ENCODE results near the gene LHFPL3.

The LHFPL3 gene

GRCh38 chr7:104883718-104884452, 555.5 kb downstream of the LHFPL3 start:
- in situ Hi-C loops (cut with MboI; ENCODE audit: low sequenced_read_pairs) = no loop called here

GRCh38 chr7:104886651-104887050, 558.2 kb downstream of the LHFPL3 start:
- in situ Hi-C loops (cut with MboI; ENCODE audit: low sequenced_read_pairs) = no loop called here

DNA sequence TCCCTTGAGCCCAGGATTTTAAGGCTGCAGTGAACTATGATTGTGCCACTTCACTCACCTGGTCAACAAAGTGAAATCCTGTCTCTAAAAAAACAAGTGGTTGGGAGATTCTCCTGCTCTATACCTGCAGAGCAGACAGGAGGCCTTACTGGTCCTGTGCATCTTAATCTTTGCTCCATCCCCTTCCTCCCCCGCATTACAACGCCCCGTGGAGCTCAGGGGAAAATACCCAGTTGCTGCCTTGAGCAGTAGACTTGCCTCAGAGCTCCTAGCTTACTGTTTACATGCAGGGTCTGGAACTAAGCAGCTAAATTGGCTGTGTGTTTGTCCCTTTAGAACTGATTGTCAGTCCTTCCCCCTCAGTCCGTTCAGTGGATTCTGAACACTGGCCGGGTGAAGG, 561.8 kb downstream of the LHFPL3 start:
- in situ Hi-C loops (cut with MboI; ENCODE audit: low sequenced_read_pairs) = no loop called here

DNA sequence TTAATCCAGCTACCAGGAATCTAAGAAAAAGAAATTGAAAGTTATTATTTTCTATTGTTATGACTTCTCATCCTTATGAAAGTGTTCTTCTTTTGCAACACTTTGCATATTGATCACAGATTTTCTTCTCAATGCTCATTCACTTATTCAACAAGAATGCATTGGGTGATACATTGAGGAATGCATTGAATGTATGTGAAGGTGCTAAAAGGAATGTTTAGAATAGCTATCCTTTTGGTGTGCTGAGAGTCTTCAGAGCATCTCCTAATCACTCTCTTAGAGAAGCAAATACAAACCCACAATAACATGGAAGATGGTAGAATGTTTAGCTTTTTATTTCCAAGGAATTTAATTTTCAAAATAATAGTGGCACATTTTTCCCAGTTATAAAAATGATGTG, 563.5 kb downstream of the LHFPL3 start:
- in situ Hi-C loops (cut with MboI; ENCODE audit: low sequenced_read_pairs) = no loop called here

- in situ Hi-C loops (cut with MboI; ENCODE audit: low sequenced_read_pairs) = no loop called here
Measured at GRCh38 chr7:104894314-104894713, 565.9 kb downstream of the LHFPL3 start.

DNA sequence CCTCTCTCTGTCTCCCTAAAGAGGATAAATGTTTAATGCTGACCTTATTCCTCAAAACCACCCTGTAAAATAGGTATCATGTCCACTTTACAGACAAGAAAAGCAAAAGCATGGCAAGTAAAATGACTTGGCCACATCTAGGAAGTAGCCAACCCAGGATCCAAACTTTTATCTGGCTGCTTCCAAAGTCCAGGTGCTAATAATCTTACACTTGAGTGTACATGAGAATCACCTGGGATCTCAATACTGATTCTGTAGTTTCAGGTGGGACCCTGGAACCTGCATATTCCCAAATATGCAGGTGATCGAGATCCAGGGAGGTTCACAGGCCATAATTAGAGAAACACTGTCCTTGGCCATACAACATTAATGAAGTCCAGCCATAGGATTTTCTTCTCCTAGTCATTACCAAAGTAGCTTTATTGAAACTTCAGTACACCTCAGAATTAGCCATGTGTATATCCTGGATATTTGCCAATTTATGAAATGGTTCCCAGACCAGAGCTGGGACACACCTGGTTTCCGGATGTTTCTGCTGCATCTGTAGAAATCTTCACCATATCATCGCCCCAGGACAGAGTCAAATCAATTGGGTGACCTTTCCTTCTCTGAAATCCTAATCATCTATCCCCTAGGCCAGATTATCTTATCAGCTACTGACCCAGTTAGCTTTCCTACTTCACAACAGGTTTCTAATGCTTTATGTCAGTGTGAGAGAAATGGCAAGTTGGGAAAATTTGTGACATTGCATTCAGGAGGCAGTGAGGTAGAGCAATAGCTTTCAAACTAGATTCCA, 566.5 kb downstream of the LHFPL3 start:
- in situ Hi-C loops (cut with MboI; ENCODE audit: low sequenced_read_pairs) = no loop called here

GRCh38 chr7:104895522-104896236, 567.3 kb downstream of the LHFPL3 start:
- in situ Hi-C loops (cut with MboI; ENCODE audit: low sequenced_read_pairs) = no loop called here

DNA sequence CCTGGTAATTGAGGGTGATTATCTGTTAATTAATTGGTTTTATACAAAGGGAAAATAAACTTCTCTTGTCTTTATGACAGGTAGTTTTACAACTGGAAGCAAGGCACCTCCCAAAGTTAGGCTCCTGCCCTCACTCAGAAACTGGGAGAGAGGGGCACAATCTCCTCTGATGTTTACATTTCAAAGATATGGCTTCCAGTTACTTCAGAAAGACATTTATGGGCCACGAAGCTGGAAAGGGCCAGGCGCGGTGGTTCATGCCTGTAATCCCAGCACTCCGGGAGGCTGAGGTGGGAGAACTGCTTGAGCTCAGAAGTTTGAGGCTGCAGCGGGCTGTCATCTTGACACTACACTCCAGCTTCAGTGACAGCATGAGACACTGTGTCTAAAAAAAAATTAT, 570.0 kb downstream of the LHFPL3 start:
- in situ Hi-C loops (cut with MboI; ENCODE audit: low sequenced_read_pairs) = no loop called here

GRCh38 chr7:104900525-104901239, 572.3 kb downstream of the LHFPL3 start:
- in situ Hi-C loops (cut with MboI; ENCODE audit: low sequenced_read_pairs) = loop anchor here (25.0 kb wide), 1 partner anchor 687 kb away; the partner anchor contains the start of gene EFCAB10

GRCh38 chr7:104901240-104901619, 572.8 kb downstream of the LHFPL3 start:
- in situ Hi-C loops (cut with MboI; ENCODE audit: low sequenced_read_pairs) = loop anchor here (25.0 kb wide), 1 partner anchor 686 kb away; the partner anchor contains the start of gene EFCAB10

DNA sequence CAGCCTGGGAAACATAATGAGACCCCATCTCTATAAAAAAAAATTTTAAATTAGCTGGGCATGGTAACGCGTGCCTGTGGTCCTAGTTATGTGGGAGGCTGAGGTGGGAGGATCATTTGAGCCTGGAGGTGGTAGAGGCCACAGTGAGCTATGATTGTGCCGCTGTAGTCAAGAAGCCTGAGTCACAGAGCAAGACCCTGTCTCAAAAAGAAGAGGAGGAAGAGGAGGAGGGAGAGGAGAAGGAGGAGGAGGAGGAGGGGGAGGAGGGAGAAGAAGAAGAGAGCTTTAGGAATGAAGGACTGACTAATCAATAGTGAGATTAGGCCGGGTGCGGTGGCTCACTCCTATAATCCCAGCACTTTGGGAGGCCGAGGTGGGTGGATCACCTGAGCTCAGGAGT, 573.8 kb downstream of the LHFPL3 start:
- in situ Hi-C loops (cut with MboI; ENCODE audit: low sequenced_read_pairs) = loop anchor here (25.0 kb wide), 1 partner anchor 685 kb away; the partner anchor contains the start of gene EFCAB10

DNA sequence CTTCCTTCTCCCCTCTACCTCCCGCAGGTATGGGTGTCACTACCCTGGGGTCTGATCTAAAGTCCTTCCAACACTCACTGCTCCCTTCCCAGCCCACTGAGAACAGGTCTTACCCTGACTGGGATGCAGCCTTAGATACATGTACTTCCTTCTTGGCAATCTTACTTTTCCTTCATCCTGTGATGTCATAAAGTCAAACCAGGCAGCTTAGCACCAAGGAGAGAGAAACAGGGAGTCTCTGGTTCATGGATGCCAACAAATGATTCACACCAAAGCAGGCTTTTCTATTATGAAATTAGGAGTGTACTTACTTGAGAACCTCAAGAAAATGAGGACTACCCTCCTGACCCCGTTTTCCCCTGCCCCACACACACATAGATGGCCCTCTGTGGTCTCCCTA, 574.6 kb downstream of the LHFPL3 start:
- in situ Hi-C loops (cut with MboI; ENCODE audit: low sequenced_read_pairs) = loop anchor here (25.0 kb wide), 1 partner anchor 684 kb away; the partner anchor contains the start of gene EFCAB10

- in situ Hi-C loops (cut with MboI; ENCODE audit: low sequenced_read_pairs) = loop anchor here (25.0 kb wide), 1 partner anchor 683 kb away; the partner anchor contains the start of gene EFCAB10
Measured at GRCh38 chr7:104903846-104904245, 575.4 kb downstream of the LHFPL3 start.

DNA sequence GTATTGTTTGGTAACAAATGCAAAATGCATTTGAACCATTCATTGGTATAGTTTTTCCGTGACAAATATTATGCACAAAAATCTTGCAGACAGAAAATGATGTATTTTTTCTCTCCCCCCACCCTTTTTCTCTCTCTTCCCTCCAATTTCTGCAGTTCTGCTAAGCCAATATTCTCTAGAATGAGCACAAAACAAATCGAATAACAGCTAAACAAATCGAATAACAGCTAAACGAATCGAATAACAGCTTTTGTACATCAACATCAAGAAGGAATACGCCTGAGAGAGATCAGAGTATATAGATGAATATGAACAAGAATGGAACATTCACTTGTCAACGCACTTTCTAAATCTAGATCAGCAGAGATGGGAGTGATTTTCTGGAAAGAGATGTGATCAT, 577.6 kb downstream of the LHFPL3 start:
- in situ Hi-C loops (cut with MboI; ENCODE audit: low sequenced_read_pairs) = loop anchor here (25.0 kb wide), 1 partner anchor 681 kb away; the partner anchor contains the start of gene EFCAB10

DNA sequence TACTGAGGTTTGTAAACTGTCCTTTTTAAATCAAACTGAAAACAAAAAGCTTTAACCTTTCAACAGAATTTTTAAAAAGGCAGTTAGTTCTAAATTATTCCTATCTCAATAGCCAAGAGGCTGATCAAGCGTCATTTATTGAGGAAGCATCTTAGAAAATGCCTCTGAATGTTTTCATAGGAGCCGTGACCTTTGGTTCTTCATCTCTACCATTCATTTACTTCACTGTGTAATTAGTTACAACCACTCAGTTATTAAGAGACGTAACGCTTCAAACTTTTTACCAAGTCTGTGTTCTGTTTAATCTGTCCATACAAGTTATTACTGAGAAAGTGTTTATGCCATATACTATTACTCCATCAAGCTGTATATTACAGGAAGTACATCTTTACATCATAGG, 578.2 kb downstream of the LHFPL3 start:
- in situ Hi-C loops (cut with MboI; ENCODE audit: low sequenced_read_pairs) = loop anchor here (25.0 kb wide), 1 partner anchor 681 kb away; the partner anchor contains the start of gene EFCAB10

- in situ Hi-C loops (cut with MboI; ENCODE audit: low sequenced_read_pairs) = loop anchor here (25.0 kb wide), 1 partner anchor 679 kb away; the partner anchor contains the start of gene EFCAB10
Measured at GRCh38 chr7:104908636-104909035, 580.2 kb downstream of the LHFPL3 start.

DNA sequence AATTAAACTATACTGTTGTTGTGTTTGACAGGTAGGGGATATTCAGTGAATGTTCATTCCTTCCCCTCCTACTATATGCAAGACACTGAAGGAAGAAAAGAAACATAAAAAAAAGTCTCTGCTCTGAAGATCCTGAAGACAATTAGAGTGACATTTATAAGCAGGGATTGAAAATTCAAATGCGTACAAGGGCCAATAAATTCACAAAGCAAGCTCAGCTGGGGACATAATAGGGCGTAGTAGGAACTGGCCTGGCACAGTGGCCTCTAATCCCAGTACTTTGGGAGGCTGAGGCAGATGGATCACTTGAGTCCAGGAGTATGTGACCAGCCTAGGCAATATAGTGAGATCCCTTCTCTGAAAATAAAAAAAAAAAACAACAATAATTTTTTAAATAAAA, 580.7 kb downstream of the LHFPL3 start:
- in situ Hi-C loops (cut with MboI; ENCODE audit: low sequenced_read_pairs) = loop anchor here (25.0 kb wide), 1 partner anchor 678 kb away; the partner anchor contains the start of gene EFCAB10

GRCh38 chr7:104914421-104914820, 586.0 kb downstream of the LHFPL3 start:
- in situ Hi-C loops (cut with MboI; ENCODE audit: low sequenced_read_pairs) = loop anchor here (25.0 kb wide), 1 partner anchor 673 kb away; the partner anchor contains the start of gene EFCAB10

DNA sequence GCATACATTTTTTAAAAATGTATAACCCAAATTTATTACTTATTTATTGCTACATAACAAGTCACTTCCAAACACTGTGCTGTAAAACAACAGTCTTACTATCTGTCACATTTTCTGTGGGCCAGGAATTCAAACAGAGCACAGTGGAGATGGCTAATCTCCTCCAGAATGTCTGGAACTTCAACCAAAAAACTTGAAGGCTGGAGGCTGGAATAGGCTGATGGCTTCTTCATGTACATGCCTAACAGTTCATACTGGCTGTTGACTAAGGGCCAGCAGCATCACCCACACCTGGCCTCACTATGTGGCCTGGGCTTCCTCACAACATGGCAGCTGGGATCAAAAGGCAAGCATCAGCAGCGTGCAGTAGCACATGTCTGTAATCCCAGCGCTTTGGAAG, 593.2 kb downstream of the LHFPL3 start:
- in situ Hi-C loops (cut with MboI; ENCODE audit: low sequenced_read_pairs) = loop anchor here (25.0 kb wide), 1 partner anchor 666 kb away; the partner anchor contains the start of gene EFCAB10
